ENCODE data around the gene RCSD1.

Gene RCSD1

DNA sequence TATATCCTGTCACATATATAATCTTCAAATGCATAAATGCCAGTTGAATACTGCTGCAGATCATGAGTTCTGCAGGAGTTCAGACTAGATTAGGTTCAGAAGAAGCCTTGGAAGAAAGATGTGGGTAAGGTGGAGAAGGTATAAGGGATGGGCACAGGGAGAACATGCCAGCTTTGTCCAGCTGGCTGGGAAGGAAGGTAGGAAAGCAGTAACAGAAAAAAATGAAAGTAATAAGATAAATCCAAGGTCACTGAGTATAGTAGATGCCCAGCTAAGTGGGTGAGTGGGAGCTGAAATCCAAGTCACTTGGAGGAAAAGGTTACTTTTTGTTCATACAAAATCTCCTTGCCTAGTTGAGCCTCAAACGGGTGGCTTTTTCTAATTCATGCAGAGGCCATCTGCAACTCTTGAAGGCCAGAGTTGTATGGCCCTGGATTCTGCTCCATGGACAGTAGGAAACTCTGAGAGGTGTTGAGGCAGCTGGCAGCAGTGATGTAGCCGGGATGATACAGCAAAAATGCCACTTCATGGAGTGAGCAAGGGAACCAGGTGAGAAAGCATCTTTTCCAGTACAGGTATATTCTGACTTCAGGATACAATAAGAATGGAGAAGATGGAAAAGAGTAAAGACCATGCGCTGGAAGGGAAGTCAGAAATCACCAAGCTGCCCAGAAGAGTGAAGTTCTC is 3.4 kb downstream of the RCSD1 start:
- Histone ChIP-seq H3K9me3 (ENCODE audit: insufficient read depth, low read depth, low read length) (no peaks in the 10 kb centered on the region), H3K9ac (ENCODE audit: low read depth, low read length) (no peak overlapping the region), H3K4me1 (ENCODE audit: insufficient read depth, low read length) (peaks cover 17% of the 10 kb centered on the region; the same call in 1 of the 2 replicates), H3K4me3 (ENCODE audit: low read length) (no peak overlapping the region), H3K27me3 (ENCODE audit: insufficient read depth, low read length) (peaks cover 89% of the 10 kb centered on the region), H3K27ac (ENCODE audit: low read length) (no peak overlapping the region), H3K36me3 (ENCODE audit: insufficient read depth, low read depth, low read length) (no peaks in the 10 kb centered on the region)

- peaks cover 78% of the 10 kb centered on the region for H3K27me3 ChIP-seq (ENCODE audit: insufficient read depth, low read length)
- H3K36me3 ChIP-seq (ENCODE audit: insufficient read depth, low read depth, low read length) = no peaks in the 10 kb centered on the region
- H3K9ac ChIP-seq (ENCODE audit: low read depth, low read length) = no peak overlapping the region
- H3K9me3 ChIP-seq (ENCODE audit: insufficient read depth, low read depth, low read length) = no peaks in the 10 kb centered on the region
- H3K4me3 ChIP-seq (ENCODE audit: low read length) = no peak overlapping the region
- no peak overlapping the region for H3K27ac ChIP-seq (ENCODE audit: low read length)
- H3K4me1 ChIP-seq (ENCODE audit: insufficient read depth, low read length) = peaks cover 15% of the 10 kb centered on the region; the same call in 1 of the 2 replicates
These were observed 4.4 kb downstream of the RCSD1 start for GRCh38 chr1:167634435-167634834.

- H3K4me1 ChIP-seq (ENCODE audit: insufficient read depth, low read length) = peaks cover 13% of the 10 kb centered on the region; the same call in 1 of the 2 replicates
- H3K27me3 ChIP-seq (ENCODE audit: insufficient read depth, low read length) = peaks cover 71% of the 10 kb centered on the region
- H3K36me3 ChIP-seq (ENCODE audit: insufficient read depth, low read depth, low read length) = no peaks in the 10 kb centered on the region
- no peaks in the 10 kb centered on the region for H3K9me3 ChIP-seq (ENCODE audit: insufficient read depth, low read depth, low read length)
- H3K4me3 ChIP-seq (ENCODE audit: low read length) = peak overlapping the region; percentile 46
- H3K27ac ChIP-seq (ENCODE audit: low read length) = no peak overlapping the region
- H3K9ac ChIP-seq (ENCODE audit: low read depth, low read length) = no peak overlapping the region
These were observed 5.2 kb downstream of the RCSD1 start for GRCh38 chr1:167635156-167635648.

- no peak overlapping the region for H3K9ac ChIP-seq (ENCODE audit: low read depth, low read length)
- H3K4me1 ChIP-seq (ENCODE audit: insufficient read depth, low read length) = peaks cover 13% of the 10 kb centered on the region; the same call in 1 of the 2 replicates
- H3K36me3 ChIP-seq (ENCODE audit: insufficient read depth, low read depth, low read length) = no peaks in the 10 kb centered on the region
- H3K4me3 ChIP-seq (ENCODE audit: low read length) = no peak overlapping the region
- H3K27ac ChIP-seq (ENCODE audit: low read length) = no peak overlapping the region
- H3K27me3 ChIP-seq (ENCODE audit: insufficient read depth, low read length) = peaks cover 63% of the 10 kb centered on the region
- H3K9me3 ChIP-seq (ENCODE audit: insufficient read depth, low read depth, low read length) = no peaks in the 10 kb centered on the region
These were observed 5.9 kb downstream of the RCSD1 start for GRCh38 chr1:167635941-167636340.

GRCh38 chr1:167638064-167638463 is 8.0 kb downstream of the RCSD1 start:
- no peak overlapping the region for H3K4me3 ChIP-seq (ENCODE audit: low read length)
- H3K9ac ChIP-seq (ENCODE audit: low read depth, low read length) = no peak overlapping the region
- H3K27me3 ChIP-seq (ENCODE audit: insufficient read depth, low read length) = peaks cover 42% of the 10 kb centered on the region
- no peaks in the 10 kb centered on the region for H3K9me3 ChIP-seq (ENCODE audit: insufficient read depth, low read depth, low read length)
- no peak overlapping the region for H3K27ac ChIP-seq (ENCODE audit: low read length)
- H3K4me1 ChIP-seq (ENCODE audit: insufficient read depth, low read length) = peaks cover 3% of the 10 kb centered on the region; the same call in 1 of the 2 replicates
- H3K36me3 ChIP-seq (ENCODE audit: insufficient read depth, low read depth, low read length) = no peaks in the 10 kb centered on the region

GRCh38 chr1:167640051-167640450 is 10.0 kb downstream of the RCSD1 start:
- Histone ChIP-seq H3K36me3 (ENCODE audit: insufficient read depth, low read depth, low read length) (no peaks in the 10 kb centered on the region), H3K27ac (ENCODE audit: low read length) (no peak overlapping the region), H3K27me3 (ENCODE audit: insufficient read depth, low read length) (peaks cover 23% of the 10 kb centered on the region), H3K9me3 (ENCODE audit: insufficient read depth, low read depth, low read length) (no peaks in the 10 kb centered on the region), H3K4me3 (ENCODE audit: low read length) (no peak overlapping the region), H3K9ac (ENCODE audit: low read depth, low read length) (no peak overlapping the region), H3K4me1 (ENCODE audit: insufficient read depth, low read length) (peaks cover 2% of the 10 kb centered on the region; the same call in 1 of the 2 replicates)

GRCh38 chr1:167641786-167642500 is 11.9 kb downstream of the RCSD1 start:
- no peak overlapping the region for H3K4me3 ChIP-seq (ENCODE audit: low read length)
- no peaks in the 10 kb centered on the region for H3K36me3 ChIP-seq (ENCODE audit: insufficient read depth, low read depth, low read length)
- H3K4me1 ChIP-seq (ENCODE audit: insufficient read depth, low read length) = no peaks in the 10 kb centered on the region
- H3K27me3 ChIP-seq (ENCODE audit: insufficient read depth, low read length) = 0 out of 2 replicates have a peak, but pooled peaks cover 4% of the 10 kb centered on the region
- no peaks in the 10 kb centered on the region for H3K9me3 ChIP-seq (ENCODE audit: insufficient read depth, low read depth, low read length)
- H3K27ac ChIP-seq (ENCODE audit: low read length) = no peak overlapping the region
- no peak overlapping the region for H3K9ac ChIP-seq (ENCODE audit: low read depth, low read length)

DNA sequence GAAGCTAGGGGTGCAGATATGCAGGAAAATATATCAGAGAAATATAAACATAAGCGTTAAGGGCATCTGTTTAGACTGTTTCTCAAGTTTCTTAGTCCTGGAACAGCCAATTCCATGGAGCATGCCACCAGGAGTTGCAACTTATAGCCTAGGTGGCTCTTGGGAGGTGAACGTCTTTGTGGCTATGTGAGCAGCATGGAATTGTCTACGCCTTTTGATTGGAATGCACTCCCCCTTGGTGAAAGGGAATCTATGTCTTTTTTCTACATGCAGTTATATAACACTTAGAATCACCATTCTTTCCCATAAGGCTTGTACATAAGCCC is 12.4 kb downstream of the RCSD1 start:
- Histone ChIP-seq H3K27me3 (ENCODE audit: insufficient read depth, low read length) (no peaks in the 10 kb centered on the region), H3K27ac (ENCODE audit: low read length) (no peak overlapping the region), H3K4me3 (ENCODE audit: low read length) (no peak overlapping the region), H3K9ac (ENCODE audit: low read depth, low read length) (no peak overlapping the region), H3K9me3 (ENCODE audit: insufficient read depth, low read depth, low read length) (no peaks in the 10 kb centered on the region), H3K36me3 (ENCODE audit: insufficient read depth, low read depth, low read length) (no peaks in the 10 kb centered on the region), H3K4me1 (ENCODE audit: insufficient read depth, low read length) (no peaks in the 10 kb centered on the region)

DNA sequence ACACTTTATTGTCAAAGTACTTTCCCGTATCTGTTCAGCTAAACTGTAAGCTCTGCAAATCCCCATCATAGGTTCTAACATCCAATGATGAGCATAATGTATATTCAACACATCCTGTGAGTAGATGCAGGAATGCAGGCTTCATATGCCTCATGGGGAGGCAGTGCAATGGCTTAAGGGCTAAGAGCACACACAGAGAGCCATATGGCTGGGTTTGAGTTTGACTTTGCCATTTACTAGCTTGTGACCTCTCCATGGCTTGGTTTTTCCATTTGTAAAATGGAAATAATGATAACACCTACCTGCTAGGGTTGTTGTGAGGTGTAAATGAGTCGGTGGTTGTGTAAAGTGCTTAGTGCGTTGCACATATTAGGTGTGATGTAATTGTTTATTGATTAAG is 13.4 kb downstream of the RCSD1 start:
- no peak overlapping the region for H3K4me3 ChIP-seq (ENCODE audit: low read length)
- no peak overlapping the region for H3K27ac ChIP-seq (ENCODE audit: low read length)
- no peaks in the 10 kb centered on the region for H3K36me3 ChIP-seq (ENCODE audit: insufficient read depth, low read depth, low read length)
- no peaks in the 10 kb centered on the region for H3K4me1 ChIP-seq (ENCODE audit: insufficient read depth, low read length)
- no peaks in the 10 kb centered on the region for H3K27me3 ChIP-seq (ENCODE audit: insufficient read depth, low read length)
- no peaks in the 10 kb centered on the region for H3K9me3 ChIP-seq (ENCODE audit: insufficient read depth, low read depth, low read length)
- no peak overlapping the region for H3K9ac ChIP-seq (ENCODE audit: low read depth, low read length)

- H3K27me3 ChIP-seq (ENCODE audit: insufficient read depth, low read length) = no peaks in the 10 kb centered on the region
- no peaks in the 10 kb centered on the region for H3K9me3 ChIP-seq (ENCODE audit: insufficient read depth, low read depth, low read length)
- H3K4me3 ChIP-seq (ENCODE audit: low read length) = no peak overlapping the region
- H3K27ac ChIP-seq (ENCODE audit: low read length) = no peak overlapping the region
- H3K9ac ChIP-seq (ENCODE audit: low read depth, low read length) = no peak overlapping the region
- H3K36me3 ChIP-seq (ENCODE audit: insufficient read depth, low read depth, low read length) = no peaks in the 10 kb centered on the region
- no peaks in the 10 kb centered on the region; the same call in 1 of the 2 replicates for H3K4me1 ChIP-seq (ENCODE audit: insufficient read depth, low read length)
These were observed 14.5 kb downstream of the RCSD1 start for GRCh38 chr1:167644551-167644950.

- H3K4me1 ChIP-seq (ENCODE audit: insufficient read depth, low read length) = no peaks in the 10 kb centered on the region; the same call in 1 of the 2 replicates
- H3K9me3 ChIP-seq (ENCODE audit: insufficient read depth, low read depth, low read length) = no peaks in the 10 kb centered on the region
- H3K36me3 ChIP-seq (ENCODE audit: insufficient read depth, low read depth, low read length) = no peaks in the 10 kb centered on the region
- H3K27me3 ChIP-seq (ENCODE audit: insufficient read depth, low read length) = no peaks in the 10 kb centered on the region
- no peak overlapping the region for H3K9ac ChIP-seq (ENCODE audit: low read depth, low read length)
- H3K4me3 ChIP-seq (ENCODE audit: low read length) = no peak overlapping the region
- no peak overlapping the region for H3K27ac ChIP-seq (ENCODE audit: low read length)
These were observed 15.1 kb downstream of the RCSD1 start for GRCh38 chr1:167645140-167645541.

Measured in iPS-20b (cell line).